NCI-H128 (cell line): ENCODE results near the gene ETF1.
A peak's percentile ranks its signal among the peaks of the same experiment; 100 is the strongest.
"Not testable (repeated sequence)": the region's sequence is repeated elsewhere in the genome, so short reads cannot be mapped to it uniquely, and the experiment has no call there.

Experiments used
- DNase-seq: peaks from one replicate; lab custom pipeline; 2025; ENCODE audit not compliant: unreplicated experiment; lab: John Stamatoyannopoulos, UW

Gene ETF1

GRCh38 chr5:138491284-138491648, 51.8 kb downstream of the ETF1 start:
- DNase-seq, result no peak

GRCh38 chr5:138490648-138491283, 52.3 kb downstream of the ETF1 start:
- DNase-seq, result no peak

- no peak for DNase-seq
Observed at GRCh38 chr5:138489683-138490061, 53.4 kb downstream of the ETF1 start.

- DNase-seq, result no peak
Observed at GRCh38 chr5:138488481-138488945, 54.5 kb downstream of the ETF1 start.

- DNase-seq, result no peak
Observed at GRCh38 chr5:138482638-138483037, 60.4 kb downstream of the ETF1 start.

- no peak for DNase-seq
Observed at GRCh38 chr5:138476918-138477317, 66.1 kb downstream of the ETF1 start.

- not testable (repeated sequence) for DNase-seq
Observed at GRCh38 chr5:138473151-138473550, 69.9 kb downstream of the ETF1 start.

GRCh38 chr5:138472353-138472752, 70.7 kb downstream of the ETF1 start:
- no peak for DNase-seq

GRCh38 chr5:138471052-138471361, 72.0 kb downstream of the ETF1 start:
- no peak for DNase-seq

GRCh38 chr5:138470322-138471051, 72.5 kb downstream of the ETF1 start:
- no peak for DNase-seq

GRCh38 chr5:138469540-138470321, 73.3 kb downstream of the ETF1 start:
- DNase-seq, result no peak

GRCh38 chr5:138468966-138469539, 74.0 kb downstream of the ETF1 start:
- no peak for DNase-seq

- no peak for DNase-seq
Observed at GRCh38 chr5:138468133-138468965, 74.7 kb downstream of the ETF1 start.

- no peak for DNase-seq
Observed at GRCh38 chr5:138467711-138468132, 75.3 kb downstream of the ETF1 start.

- DNase-seq, result no peak
Observed at GRCh38 chr5:138466900-138467710, 75.9 kb downstream of the ETF1 start.

GRCh38 chr5:138466125-138466899, 76.7 kb downstream of the ETF1 start:
- DNase-seq, result no peak

GRCh38 chr5:138465261-138466124, 77.5 kb downstream of the ETF1 start, which contains the start of gene EGR1:
EGR1 (plus strand) TSS chr5:138465479; CDS start chr5:138465762, 283 bp downstream.
- DNase-seq, result peak; percentile 70
